Measurements from ENCODE around the gene MARCHF2. TPM values are rescaled to one million over a fixed set of nuclear protein-coding genes. Genes with fewer than 3 reads are reported as not detected.

The MARCHF2 gene
- total and polyA plus RNA-seq, 9 of the 15 experiments (the other 6 are each of a cell fraction or from before 2014, with no cell fraction given), result 0.39 to 6.4 (median 2.2) TPM

DNA sequence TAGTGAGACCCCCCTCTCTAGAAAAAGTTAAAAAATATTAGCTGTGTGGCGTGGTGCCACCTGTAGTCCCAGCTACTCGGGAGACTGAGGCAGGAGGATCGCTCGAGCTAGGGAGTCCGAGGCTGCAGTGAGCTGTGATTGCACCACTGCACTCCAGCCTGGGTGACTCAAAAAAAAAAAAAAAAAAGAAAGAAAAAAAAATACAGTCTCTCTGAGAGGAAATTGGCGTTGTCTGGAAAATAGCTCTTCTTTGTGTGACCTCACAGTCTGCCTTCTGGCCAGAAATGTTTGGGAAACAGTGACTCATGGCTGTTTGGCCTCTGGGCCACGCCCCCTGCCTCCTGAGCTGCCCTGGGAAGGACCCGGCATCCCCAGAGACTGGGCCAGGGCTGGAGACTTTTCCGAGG, 10.7 kb downstream of the MARCHF2 start (continued):
- TF ChIP-seq TFE3 (CRISPR knock-in tag; IDR thresholded peaks at IDR 0.05) (no peak), PKNOX1 (IDR thresholded peaks at IDR 0.05) (peak; percentile 32; the same call in 1 of the 2 replicates), NFE2L1 (tag; IDR thresholded peaks at IDR 0.05; ENCODE audit: borderline replicate concordance, low read depth) (no peak), NCOA1 (IDR thresholded peaks at IDR 0.05; ENCODE audit: low read depth) (peak; percentile 47; the same call in 1 of the 2 replicates), CREM (IDR thresholded peaks at IDR 0.05; ENCODE audit: low read depth) (peak; percentile 77), NR2C2 (CRISPR knock-in tag; IDR thresholded peaks at IDR 0.05) (no peak), NR2C2 (tag; IDR thresholded peaks at IDR 0.05) (peak; percentile 59; the same call in 1 of the 2 replicates), DPF2 (IDR thresholded peaks at IDR 0.05) (peak; percentile 89), ATF1 (CRISPR knock-in tag; IDR thresholded peaks at IDR 0.05) (no peak), ATF1 (tag; IDR thresholded peaks at IDR 0.05) (peak; percentile 76), SMARCA4 (IDR thresholded peaks at IDR 0.05) (peak; percentile 89), FOSL1 (tag; conservative IDR thresholded peaks at IDR 0.05) (peak; percentile 96), KLF1 (tag; IDR thresholded peaks at IDR 0.05) (no peak), TBL1XR1 (IDR thresholded peaks at IDR 0.05; ENCODE audit: low read length in 2 of 2) (0 out of 4 replicates have a peak, but pooled peaks of 1 of the 2 experiments have one; percentile 36), NCOR1 (IDR thresholded peaks at IDR 0.05) (no peak), JUNB (CRISPR knock-in tag; conservative IDR thresholded peaks at IDR 0.05) (peak; percentile 48; the same call in 1 of the 2 replicates), ATF7 (IDR thresholded peaks at IDR 0.05) (peak; percentile 92), ZNF785 (CRISPR knock-in tag; IDR thresholded peaks at IDR 0.05) (no peak), PURB (CRISPR knock-in tag; IDR thresholded peaks at IDR 0.05; ENCODE audit: low read depth) (no peak), TEAD2 (tag; IDR thresholded peaks at IDR 0.05) (no peak), NRF1 (conservative IDR thresholded peaks at IDR 0.05 in 1 of 2, IDR thresholded peaks at IDR 0.05 in 1 of 2) (peak; percentile 33 to 52; a peak in 3 of 4 replicates), CBFA2T3 (IDR thresholded peaks at IDR 0.05) (peak; percentile 35; the same call in 1 of the 2 replicates), ZNF324 (CRISPR knock-in tag; IDR thresholded peaks at IDR 0.05) (no peak), NFATC3 (IDR thresholded peaks at IDR 0.05) (peak; percentile 98), ZKSCAN8 (CRISPR knock-in tag; IDR thresholded peaks at IDR 0.05) (no peak), CBX5 (IDR thresholded peaks at IDR 0.05; ENCODE audit: borderline replicate concordance, low read depth) (no peak)
- TF ChIP-seq, protein P1, sequence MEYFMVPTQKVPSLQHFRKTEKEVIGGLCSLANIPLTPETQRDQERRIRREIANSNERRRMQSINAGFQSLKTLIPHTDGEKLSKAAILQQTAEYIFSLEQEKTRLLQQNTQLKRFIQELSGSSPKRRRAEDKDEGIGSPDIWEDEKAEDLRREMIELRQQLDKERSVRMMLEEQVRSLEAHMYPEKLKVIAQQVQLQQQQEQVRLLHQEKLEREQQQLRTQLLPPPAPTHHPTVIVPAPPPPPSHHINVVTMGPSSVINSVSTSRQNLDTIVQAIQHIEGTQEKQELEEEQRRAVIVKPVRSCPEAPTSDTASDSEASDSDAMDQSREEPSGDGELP (CRISPR knock-in tag; IDR thresholded peaks at IDR 0.05; ENCODE audit: borderline replicate concordance), result peak; percentile 48; the same call in 1 of the 2 replicates
- TF ChIP-seq, protein P2, sequence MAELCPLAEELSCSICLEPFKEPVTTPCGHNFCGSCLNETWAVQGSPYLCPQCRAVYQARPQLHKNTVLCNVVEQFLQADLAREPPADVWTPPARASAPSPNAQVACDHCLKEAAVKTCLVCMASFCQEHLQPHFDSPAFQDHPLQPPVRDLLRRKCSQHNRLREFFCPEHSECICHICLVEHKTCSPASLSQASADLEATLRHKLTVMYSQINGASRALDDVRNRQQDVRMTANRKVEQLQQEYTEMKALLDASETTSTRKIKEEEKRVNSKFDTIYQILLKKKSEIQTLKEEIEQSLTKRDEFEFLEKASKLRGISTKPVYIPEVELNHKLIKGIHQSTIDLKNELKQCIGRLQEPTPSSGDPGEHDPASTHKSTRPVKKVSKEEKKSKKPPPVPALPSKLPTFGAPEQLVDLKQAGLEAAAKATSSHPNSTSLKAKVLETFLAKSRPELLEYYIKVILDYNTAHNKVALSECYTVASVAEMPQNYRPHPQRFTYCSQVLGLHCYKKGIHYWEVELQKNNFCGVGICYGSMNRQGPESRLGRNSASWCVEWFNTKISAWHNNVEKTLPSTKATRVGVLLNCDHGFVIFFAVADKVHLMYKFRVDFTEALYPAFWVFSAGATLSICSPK (IDR thresholded peaks at IDR 0.05; ENCODE audit: borderline replicate concordance), result no peak
